ENCODE measurements around the gene MYADM. TPM values are rescaled to one million over a fixed set of nuclear protein-coding genes. Genes with fewer than 3 reads are reported as not detected.

MYADM gene
- polyA plus RNA-seq, 1 of the 3 experiments (the other 2 are of a cell fraction): 38.7 TPM

- CTCF ChIA-PET: interaction anchor here (0.6 to 2.4 kb wide), 3 partner anchors 22 to 145 kb away, joined by 3 to 7 read pairs (median 4); no protein-coding TSS in a partner anchor
Measured at GRCh38 chr19:53885036-53885435, 17.4 kb downstream of the MYADM start.

GRCh38 chr19:53892301-53892980 lies 24.8 kb downstream of the MYADM start:
- no peaks in the 10 kb centered on the region for H3K9me3 ChIP-seq
- POLR2A ChIA-PET: no interaction called here
- H2AFZ ChIP-seq (ENCODE audit: low read depth): no peak overlapping the region
- 64% methylated on average over 16 of the region's 23 CpGs for WGBS (ENCODE audit: low lambda C conversion rate)
- peaks cover 40% of the 10 kb centered on the region; the same call in 1 of the 2 replicates for H3K27me3 ChIP-seq (ENCODE audit: insufficient read depth)
- peaks cover 0 to 3% of the 10 kb centered on the region in 2 experiments; a peak in 2 of 4 replicates for H3K4me1 ChIP-seq (ENCODE audit: control insufficient read depth in 1 of 2, insufficient read depth in 2 of 2, low read depth in 1 of 2, low read length in 1 of 2)
- no peaks in the 10 kb centered on the region for H3K9me2 ChIP-seq
- CTCF ChIA-PET: interaction anchor here (1.7 kb wide), 1 partner anchor 14 kb away, joined by 5 read pairs; no protein-coding TSS in a partner anchor
- no peaks in the 10 kb centered on the region for H4K20me1 ChIP-seq (ENCODE audit: insufficient read depth)
- no peak overlapping the region for H3K4me2 ChIP-seq
- no peak overlapping the region for H3K27ac ChIP-seq (ENCODE audit: low read depth in 2 of 2, low read length in 1 of 2)
- TF ChIP-seq SIN3A (IDR thresholded peaks at IDR 0.05; ENCODE audit: borderline replicate concordance, low read depth, low read length): no peak
- no peak for TF ChIP-seq POLR2AphosphoS5 (IDR thresholded peaks at IDR 0.05; ENCODE audit: low read depth, low read length)
- TF ChIP-seq RXRA (IDR thresholded peaks at IDR 0.05; ENCODE audit: borderline replicate concordance, low read depth): no peak
- H3K9ac ChIP-seq: no peak overlapping the region
- no peak overlapping the region for H3K4me3 ChIP-seq (ENCODE audit: low read depth in 2 of 2, low read length in 1 of 2)
- no peaks in the 10 kb centered on the region for H3K36me3 ChIP-seq (replicated peaks in 1 of 2; ENCODE audit: control insufficient read depth in 1 of 2, insufficient read depth in 2 of 2, low read length in 1 of 2)
- no peaks in the 10 kb centered on the region for H3F3A ChIP-seq (replicated peaks; ENCODE audit: insufficient read depth)
- no peak for DNase-seq
- no peaks in the 10 kb centered on the region for H3K79me2 ChIP-seq (ENCODE audit: insufficient read depth)

More at GRCh38 chr19:53885036-53885435, 17.4 kb downstream of the MYADM start:
- Histone ChIP-seq H2AFZ (ENCODE audit: low read depth) (no peak overlapping the region), H3K4me2 (no peak overlapping the region), H3K9me2 (no peaks in the 10 kb centered on the region), H3K9ac (no peak overlapping the region), H3K4me1 (ENCODE audit: control insufficient read depth in 1 of 2, insufficient read depth in 2 of 2, low read depth in 1 of 2, low read length in 1 of 2) (peaks cover 0 to 14% of the 10 kb centered on the region in 2 experiments; a peak in 2 of 4 replicates), H3K79me2 (ENCODE audit: insufficient read depth) (no peaks in the 10 kb centered on the region), H3K27ac (ENCODE audit: low read depth in 2 of 2, low read length in 1 of 2) (no peak overlapping the region), H3K4me3 (ENCODE audit: low read depth in 2 of 2, low read length in 1 of 2) (no peak overlapping the region), H3K27me3 (ENCODE audit: insufficient read depth) (peaks cover 36% of the 10 kb centered on the region), H3K36me3 (replicated peaks in 1 of 2; ENCODE audit: control insufficient read depth in 1 of 2, insufficient read depth in 2 of 2, low read length in 1 of 2) (no peaks in the 10 kb centered on the region), H3F3A (replicated peaks; ENCODE audit: insufficient read depth) (peaks cover 8% of the 10 kb centered on the region), H4K20me1 (ENCODE audit: insufficient read depth) (no peaks in the 10 kb centered on the region), H3K9me3 (no peaks in the 10 kb centered on the region)
- 77% methylated on average over 10 of the region's 10 CpGs for WGBS (ENCODE audit: low lambda C conversion rate)
- no peak for DNase-seq
- POLR2A ChIA-PET: no interaction called here
- TF ChIP-seq NFIC (IDR thresholded peaks at IDR 0.05; ENCODE audit: borderline replicate concordance) (no peak), TAF1 (IDR thresholded peaks at IDR 0.05; ENCODE audit: borderline replicate concordance, low read depth, low read length) (no peak), TEAD4 (IDR thresholded peaks at IDR 0.05; ENCODE audit: borderline replicate concordance, insufficient read depth) (no peak), MEF2A (IDR thresholded peaks at IDR 0.05; ENCODE audit: borderline replicate concordance, low read depth) (no peak), SIN3A (IDR thresholded peaks at IDR 0.05; ENCODE audit: borderline replicate concordance, low read depth, low read length) (no peak), FOXM1 (IDR thresholded peaks at IDR 0.05; ENCODE audit: low read depth) (no peak), TCF12 (IDR thresholded peaks at IDR 0.05) (no peak), RAD21 (IDR thresholded peaks at IDR 0.05; ENCODE audit: low read length) (no peak), GATA2 (CRISPR knock-in tag; IDR thresholded peaks at IDR 0.05) (no peak), MAX (IDR thresholded peaks at IDR 0.05; ENCODE audit: low read depth) (no peak), FOSL2 (IDR thresholded peaks at IDR 0.05; ENCODE audit: borderline replicate concordance, low read depth) (no peak), USF1 (IDR thresholded peaks at IDR 0.05; ENCODE audit: borderline replicate concordance, low read depth) (no peak)

Measured in SK-N-SH (cell line).